Hepatocyte (in vitro differentiated cells): ENCODE results near the gene PRKAB1.

Experiments used
- CTCF ChIP-seq: fragments of 200-600 bp; sonication (generic); IDR thresholded peaks from 2 replicates; pipeline ENCODE4 v1.5.1; 2016; ENCODE audit warnings: antibody characterized with exemption, mild to moderate bottlenecking; ENCODE audit not compliant: poor library complexity
- EZH2 ChIP-seq: fragments of 200-600 bp; sonication (generic); IDR thresholded peaks from 2 replicates; pipeline ENCODE4 v1.6.1; 2016; ENCODE audit warnings: antibody characterized with exemption, mild to moderate bottlenecking, borderline replicate concordance

GRCh38 chr12:119710965-119711551 is 43.1 kb downstream of the PRKAB1 start:
- TF ChIP-seq EZH2, result no peak
- TF ChIP-seq CTCF, result no peak
